Esophagus muscularis mucosa (tissue), 4 donors: Measurements from ENCODE around the gene KSR1.

Experiments used
- EP300 ChIP-seq: sonication (generic); formaldehyde crosslinking; IDR thresholded peaks from one replicate; pipeline ENCODE4 v1.6.1; 2017; ENCODE audit warnings: antibody characterized with exemption
- POLR2A ChIP-seq: fragments of 450-650 bp; IDR thresholded peaks from one replicate; pipeline ENCODE4 v1.6.1; 2017; ENCODE audit warnings: antibody characterized with exemption, moderate library complexity, mild to moderate bottlenecking, low read depth
- POLR2AphosphoS5 ChIP-seq, 2 donors: sonication (generic); formaldehyde crosslinking; IDR thresholded peaks; one replicate each; pipeline ENCODE4 v1.6.1; 2017; ENCODE audit warnings: antibody characterized with exemption in 2 of 2
- TF ChIP-seq, protein P1 (sequence below), 3 experiments: fragments of 200-600 bp in 2 of 3; fragments of 450-650 bp in 1 of 3; sonication (generic) in 2 of 3; IDR thresholded peaks; one replicate each; pipeline ENCODE4 v1.5.1; 2017 to 2019; ENCODE audit warnings: antibody characterized with exemption in 3 of 3, mild to moderate bottlenecking in 2 of 3, moderate library complexity in 1 of 3

DNA sequence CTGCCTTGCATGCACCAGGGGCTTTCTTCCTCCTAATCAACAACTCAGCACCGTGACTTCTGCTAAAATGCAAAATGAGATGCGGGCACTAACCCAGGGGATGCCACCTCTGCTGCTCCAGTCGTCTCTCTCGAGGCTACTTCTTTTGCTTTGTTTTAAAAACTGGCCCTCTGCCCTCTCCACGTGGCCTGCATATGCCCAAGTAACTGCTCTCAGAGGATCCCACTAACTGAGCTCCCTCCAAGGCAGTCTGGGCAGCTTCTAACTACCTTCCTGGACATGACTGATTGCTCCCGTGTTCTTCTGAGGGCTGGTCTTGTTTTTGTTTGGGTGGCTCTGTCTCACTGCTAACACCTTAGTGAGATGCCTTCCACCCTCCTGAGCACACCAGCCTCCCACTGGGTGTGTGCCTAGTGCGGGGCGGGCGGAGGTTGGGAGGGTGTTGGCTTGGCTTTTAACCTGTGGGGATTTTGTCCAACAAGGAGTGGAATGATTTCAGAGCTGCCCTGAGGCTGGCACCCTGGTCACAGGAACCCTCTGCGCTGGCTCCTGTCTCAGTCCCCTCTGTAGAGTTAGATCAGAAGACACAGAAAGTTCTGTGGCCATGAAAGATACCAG, 165.8 kb downstream of the KSR1 start:
- TF ChIP-seq, protein P1, sequence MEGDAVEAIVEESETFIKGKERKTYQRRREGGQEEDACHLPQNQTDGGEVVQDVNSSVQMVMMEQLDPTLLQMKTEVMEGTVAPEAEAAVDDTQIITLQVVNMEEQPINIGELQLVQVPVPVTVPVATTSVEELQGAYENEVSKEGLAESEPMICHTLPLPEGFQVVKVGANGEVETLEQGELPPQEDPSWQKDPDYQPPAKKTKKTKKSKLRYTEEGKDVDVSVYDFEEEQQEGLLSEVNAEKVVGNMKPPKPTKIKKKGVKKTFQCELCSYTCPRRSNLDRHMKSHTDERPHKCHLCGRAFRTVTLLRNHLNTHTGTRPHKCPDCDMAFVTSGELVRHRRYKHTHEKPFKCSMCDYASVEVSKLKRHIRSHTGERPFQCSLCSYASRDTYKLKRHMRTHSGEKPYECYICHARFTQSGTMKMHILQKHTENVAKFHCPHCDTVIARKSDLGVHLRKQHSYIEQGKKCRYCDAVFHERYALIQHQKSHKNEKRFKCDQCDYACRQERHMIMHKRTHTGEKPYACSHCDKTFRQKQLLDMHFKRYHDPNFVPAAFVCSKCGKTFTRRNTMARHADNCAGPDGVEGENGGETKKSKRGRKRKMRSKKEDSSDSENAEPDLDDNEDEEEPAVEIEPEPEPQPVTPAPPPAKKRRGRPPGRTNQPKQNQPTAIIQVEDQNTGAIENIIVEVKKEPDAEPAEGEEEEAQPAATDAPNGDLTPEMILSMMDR (IDR thresholded peaks at IDR 0.05): no peak
- no peak for TF ChIP-seq POLR2A
- TF ChIP-seq EP300: no peak
- TF ChIP-seq POLR2AphosphoS5 (IDR thresholded peaks at IDR 0.05): no peak
